ENCODE data around the gene RYR2.

GRCh38 chr1:237429252-237429651 lies 387.3 kb downstream of the RYR2 start:
- TF ChIP-seq CTCF (IDR thresholded peaks at IDR 0.05; ENCODE audit: low read depth, low read length) = no peak
- no peak for TF ChIP-seq EZH2phosphoT487 (IDR thresholded peaks at IDR 0.05; ENCODE audit: low read depth)

All from OCI-LY3 (cell line).